ENCODE results near the gene APCDD1L.
"Not testable (repeated sequence)": the region's sequence is repeated elsewhere in the genome, so short reads cannot be mapped to it uniquely, and the experiment has no call there.

APCDD1L gene

DNA sequence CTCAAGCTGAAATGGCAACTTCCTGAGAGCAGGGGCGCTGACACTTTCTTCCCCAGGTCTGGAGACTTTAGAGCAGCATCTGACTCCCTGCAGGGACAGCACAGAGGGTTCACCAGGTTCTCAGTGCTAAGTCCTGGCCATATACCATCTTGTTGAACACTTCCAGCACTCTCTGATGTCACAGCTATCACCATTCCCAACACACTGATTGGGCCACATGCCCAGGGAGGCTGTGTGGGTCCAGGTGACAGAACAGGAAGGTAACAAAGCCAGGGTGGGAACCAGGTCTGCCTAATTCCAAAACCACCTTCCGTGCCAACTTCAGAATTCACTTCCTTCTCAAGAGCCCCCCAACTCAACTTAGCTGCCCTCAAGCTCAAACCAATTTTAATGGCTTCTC is 4.3 kb downstream of the APCDD1L start:
- ChIA-PET POLR2A (no interaction called here), CTCF (interaction anchor here (1.3 kb wide), 1 partner anchor 74 kb away, joined by 3 read pairs; no protein-coding TSS in a partner anchor)
- no peak for DNase-seq (ENCODE audit: extremely low spot score)
- TF ChIP-seq, protein P1, sequence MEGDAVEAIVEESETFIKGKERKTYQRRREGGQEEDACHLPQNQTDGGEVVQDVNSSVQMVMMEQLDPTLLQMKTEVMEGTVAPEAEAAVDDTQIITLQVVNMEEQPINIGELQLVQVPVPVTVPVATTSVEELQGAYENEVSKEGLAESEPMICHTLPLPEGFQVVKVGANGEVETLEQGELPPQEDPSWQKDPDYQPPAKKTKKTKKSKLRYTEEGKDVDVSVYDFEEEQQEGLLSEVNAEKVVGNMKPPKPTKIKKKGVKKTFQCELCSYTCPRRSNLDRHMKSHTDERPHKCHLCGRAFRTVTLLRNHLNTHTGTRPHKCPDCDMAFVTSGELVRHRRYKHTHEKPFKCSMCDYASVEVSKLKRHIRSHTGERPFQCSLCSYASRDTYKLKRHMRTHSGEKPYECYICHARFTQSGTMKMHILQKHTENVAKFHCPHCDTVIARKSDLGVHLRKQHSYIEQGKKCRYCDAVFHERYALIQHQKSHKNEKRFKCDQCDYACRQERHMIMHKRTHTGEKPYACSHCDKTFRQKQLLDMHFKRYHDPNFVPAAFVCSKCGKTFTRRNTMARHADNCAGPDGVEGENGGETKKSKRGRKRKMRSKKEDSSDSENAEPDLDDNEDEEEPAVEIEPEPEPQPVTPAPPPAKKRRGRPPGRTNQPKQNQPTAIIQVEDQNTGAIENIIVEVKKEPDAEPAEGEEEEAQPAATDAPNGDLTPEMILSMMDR (IDR thresholded peaks at IDR 0.05; ENCODE audit: control extremely low read depth, extremely low read depth, low read depth, missing control alignments) = no peak

DNA sequence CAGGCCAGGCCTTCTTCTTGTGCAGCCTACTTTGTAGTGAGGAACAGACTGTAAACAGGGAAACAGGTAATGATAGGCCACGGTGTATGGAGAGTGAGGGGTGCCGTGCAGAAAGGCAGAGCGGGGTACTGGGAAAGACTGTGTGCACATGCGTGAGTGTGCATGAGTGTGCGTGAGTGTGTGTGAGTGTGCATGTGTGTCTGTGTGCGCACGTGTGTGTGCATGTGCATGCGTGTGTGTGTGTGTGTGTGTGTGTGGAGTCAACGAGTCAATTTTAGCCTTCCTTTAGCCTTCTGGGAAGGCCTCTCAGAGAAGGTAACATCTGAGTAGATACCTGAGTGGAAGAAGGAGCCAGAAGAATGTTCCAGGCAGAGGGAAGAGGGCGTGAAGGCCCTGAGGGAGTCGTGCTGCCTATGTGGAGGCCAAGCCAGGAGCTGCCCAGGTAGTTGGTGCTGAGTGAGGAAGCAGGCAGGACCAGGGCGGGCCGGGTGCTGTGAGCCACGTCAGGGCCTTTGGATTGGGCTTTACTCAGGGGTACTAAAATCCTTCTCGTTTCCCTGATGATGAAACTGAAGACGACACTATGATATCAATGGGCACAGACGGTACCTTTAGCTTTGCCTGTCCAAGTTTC is 6.3 kb downstream of the APCDD1L start:
- DNase-seq (ENCODE audit: extremely low spot score) = no peak
- POLR2A ChIA-PET = no interaction called here

GRCh38 chr20:58506999-58507398 is 8.2 kb downstream of the APCDD1L start:
- CTCF ChIA-PET; DNase-seq (ENCODE audit: extremely low spot score); POLR2A ChIA-PET: not testable (repeated sequence)

More for the DNA sequence above, 6.3 kb downstream of the APCDD1L start:
- CTCF ChIA-PET = no interaction called here
- TF ChIP-seq, protein P1 (IDR thresholded peaks at IDR 0.05; ENCODE audit: control extremely low read depth, extremely low read depth, low read depth, missing control alignments) = no peak

- POLR2A ChIA-PET = no interaction called here
- TF ChIP-seq, protein P1 (IDR thresholded peaks at IDR 0.05; ENCODE audit: control extremely low read depth, extremely low read depth, low read depth, missing control alignments) = no peak
- CTCF ChIA-PET = no interaction called here
- no peak for DNase-seq (ENCODE audit: extremely low spot score)
These were observed 10.6 kb downstream of the APCDD1L start for GRCh38 chr20:58504566-58504965.

GRCh38 chr20:58503668-58504067 is 11.5 kb downstream of the APCDD1L start:
- CTCF ChIA-PET = interaction anchor here (1.5 kb wide), 1 partner anchor 10 kb away, joined by 4 read pairs; no protein-coding TSS in a partner anchor
- POLR2A ChIA-PET = no interaction called here
- TF ChIP-seq, protein P1 (IDR thresholded peaks at IDR 0.05; ENCODE audit: control extremely low read depth, extremely low read depth, low read depth, missing control alignments) = no peak
- no peak for DNase-seq (ENCODE audit: extremely low spot score)

DNA sequence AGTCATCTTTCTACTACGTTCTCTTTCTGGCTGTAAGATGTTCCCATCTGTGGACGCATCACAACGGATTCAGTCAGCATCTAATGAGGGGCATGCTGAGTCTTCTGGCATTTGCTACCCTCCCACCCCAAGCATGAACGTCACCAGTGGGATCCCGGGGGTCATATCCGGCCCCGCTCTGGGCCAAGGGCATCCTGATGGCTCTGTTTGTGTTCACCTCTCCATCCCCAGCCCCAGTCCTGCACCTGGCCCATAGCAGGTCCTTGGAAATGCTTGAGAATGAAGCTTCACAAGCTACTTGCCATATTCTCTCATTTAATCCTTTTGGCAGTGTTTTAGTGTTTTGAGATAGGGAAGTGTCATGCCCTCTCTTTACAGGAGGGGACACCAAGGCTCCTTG is 14.9 kb downstream of the APCDD1L start:
- TF ChIP-seq, protein P1 (IDR thresholded peaks at IDR 0.05; ENCODE audit: control extremely low read depth, extremely low read depth, low read depth, missing control alignments) = no peak
- DNase-seq (ENCODE audit: extremely low spot score) = no peak
- ChIA-PET POLR2A (no interaction called here), CTCF (no interaction called here)

DNA sequence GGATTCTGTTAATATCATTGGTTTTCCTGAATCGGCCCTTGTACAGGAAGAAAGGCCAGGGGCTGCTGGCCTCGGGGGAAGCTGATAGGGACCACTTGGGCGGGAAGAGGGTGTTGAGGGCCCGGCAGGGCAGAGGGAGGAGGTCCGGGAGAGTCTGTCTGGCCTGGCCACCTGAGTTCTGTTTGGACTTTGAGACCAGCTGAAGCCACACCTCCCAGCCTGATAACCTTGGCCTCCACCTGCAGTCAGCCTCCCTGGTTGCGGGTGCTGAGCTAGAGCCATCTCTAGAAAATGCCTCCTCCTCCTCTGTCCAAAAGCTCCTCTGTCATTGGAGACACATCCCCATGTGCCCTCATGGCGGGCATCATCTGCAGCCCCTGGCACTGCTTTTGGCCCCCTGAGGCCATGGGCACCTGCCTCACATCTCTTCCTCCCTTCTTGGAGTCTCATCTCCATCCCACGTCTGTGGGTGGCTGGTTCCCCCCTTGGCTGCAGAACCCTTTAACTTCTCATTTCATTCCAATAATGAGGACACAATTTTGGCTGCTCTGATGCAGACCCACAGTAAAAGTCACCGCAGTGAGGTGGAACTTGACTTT is 16.6 kb downstream of the APCDD1L start:
- POLR2A ChIA-PET = no interaction called here
- DNase-seq (ENCODE audit: extremely low spot score) = no peak
- TF ChIP-seq, protein P1 (IDR thresholded peaks at IDR 0.05; ENCODE audit: control extremely low read depth, extremely low read depth, low read depth, missing control alignments) = no peak
- CTCF ChIA-PET = no interaction called here

All from GM10248 (cell line).